ENCODE results near the gene AGBL4. TPM values are rescaled to one million over a fixed set of nuclear protein-coding genes. Genes with fewer than 3 reads are reported as not detected.
"Not testable (repeated sequence)": the region's sequence is repeated elsewhere in the genome, so short reads cannot be mapped to it uniquely, and the experiment has no call there.

The AGBL4 gene
- total RNA-seq, 1 donor from 2014 or later: not detected

DNA sequence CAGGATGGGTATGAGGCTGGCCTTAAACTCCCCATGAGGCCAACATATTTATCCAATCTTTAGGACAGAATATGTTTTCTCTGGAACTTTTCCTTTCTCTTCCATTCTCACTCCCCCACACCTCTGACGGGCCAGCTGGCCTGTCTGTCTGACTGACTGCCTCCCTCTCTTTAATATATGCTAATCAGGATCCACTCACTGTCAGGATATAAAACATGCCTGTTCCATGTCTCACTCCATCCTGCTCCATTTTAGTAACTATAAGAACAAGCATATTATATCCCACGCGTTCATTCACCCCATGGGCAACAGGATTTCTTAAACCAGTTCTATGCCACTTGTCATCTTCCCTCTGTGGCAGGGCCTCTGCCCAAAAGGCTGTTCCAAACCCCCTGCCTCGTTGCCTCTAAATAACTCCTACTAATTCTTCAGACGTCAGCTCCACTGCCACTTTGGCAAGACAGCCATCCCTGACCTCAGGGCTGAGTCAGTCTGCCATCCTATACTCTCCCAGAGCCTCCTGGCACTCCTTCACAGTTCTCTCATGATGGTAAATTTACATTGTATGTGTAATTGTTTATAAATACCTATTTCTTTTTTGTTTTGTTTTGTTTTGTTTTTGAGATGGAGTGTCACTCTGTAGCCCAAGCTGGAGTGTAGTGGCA, 1467.4 kb downstream of the AGBL4 start:
- no peak for DNase-seq (ENCODE audit: low read depth in 2 of 2)

DNA sequence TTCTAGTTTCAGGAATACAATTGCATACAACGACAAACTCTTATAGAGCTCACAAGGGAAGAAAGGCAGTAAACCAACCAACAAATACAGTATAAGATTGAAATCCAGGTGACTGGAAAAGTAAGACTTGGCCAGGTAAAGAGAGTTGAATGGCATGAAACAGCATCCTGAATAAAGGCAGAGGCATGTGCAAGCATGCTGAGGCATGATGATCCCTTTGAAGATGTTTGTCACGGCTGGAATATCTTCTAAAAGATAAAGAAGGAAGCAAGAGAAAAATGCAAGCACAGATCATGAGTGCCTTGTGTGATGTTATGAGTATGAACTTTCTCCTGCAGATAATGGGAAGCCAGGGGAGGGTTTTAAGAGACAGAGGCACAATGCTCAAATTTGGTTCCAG, 1468.5 kb downstream of the AGBL4 start:
- DNase-seq (ENCODE audit: low read depth in 2 of 2): no peak

DNA sequence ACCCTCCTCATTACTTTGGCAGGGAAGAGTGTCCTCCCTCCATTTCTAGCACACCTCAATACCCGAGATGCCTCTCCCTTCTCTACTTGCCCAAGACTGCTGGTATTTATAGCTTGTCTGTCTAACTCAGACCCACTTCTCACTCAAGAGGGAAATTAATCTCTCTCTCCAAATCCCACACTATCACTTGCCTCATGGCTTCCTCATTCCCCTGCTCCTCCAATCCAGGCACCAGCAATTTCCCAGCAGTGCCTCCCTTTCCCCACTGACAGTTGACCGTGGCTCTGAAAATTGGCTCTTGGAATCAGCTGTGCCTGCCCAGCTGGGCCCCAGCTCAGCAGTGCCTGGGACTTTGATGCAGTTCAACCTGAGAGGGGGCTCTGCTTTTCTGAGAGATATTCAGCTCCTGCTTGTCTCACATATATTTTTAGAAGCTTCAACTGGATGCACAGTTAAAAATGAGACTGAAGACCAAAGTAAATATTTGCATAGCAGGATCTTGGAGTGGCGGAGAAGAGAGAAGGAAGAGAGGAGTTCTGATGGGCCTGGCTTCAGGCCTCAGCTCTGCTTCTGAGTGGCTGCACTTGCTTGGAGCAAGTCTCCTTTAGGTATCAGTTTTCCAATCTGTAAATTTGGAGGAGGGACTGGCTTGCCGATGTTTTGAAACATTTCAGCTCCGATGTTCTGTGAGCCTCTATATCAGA, 1470.7 kb downstream of the AGBL4 start:
- no peak for DNase-seq (ENCODE audit: low read depth in 2 of 2)

DNA sequence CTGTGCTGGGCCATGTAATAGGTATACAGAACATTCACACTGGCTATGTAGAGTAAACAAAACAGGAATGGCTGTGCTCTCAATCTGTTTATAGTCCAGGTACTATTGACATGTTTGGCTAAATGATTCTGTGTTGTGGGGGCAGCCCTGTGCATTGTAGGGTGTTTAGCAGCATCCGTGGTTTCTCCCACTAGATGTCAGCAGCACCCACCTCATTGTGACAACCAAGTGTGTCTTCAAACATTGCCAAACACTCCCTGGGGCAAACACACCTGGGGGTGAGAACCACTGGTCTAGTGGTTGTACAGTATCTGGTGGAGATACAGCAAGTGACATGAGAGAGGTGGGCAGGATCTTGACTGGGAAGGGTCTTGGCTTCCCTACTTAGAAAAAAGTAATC, 1471.3 kb downstream of the AGBL4 start:
- no peak for DNase-seq (ENCODE audit: low read depth in 2 of 2)

DNA sequence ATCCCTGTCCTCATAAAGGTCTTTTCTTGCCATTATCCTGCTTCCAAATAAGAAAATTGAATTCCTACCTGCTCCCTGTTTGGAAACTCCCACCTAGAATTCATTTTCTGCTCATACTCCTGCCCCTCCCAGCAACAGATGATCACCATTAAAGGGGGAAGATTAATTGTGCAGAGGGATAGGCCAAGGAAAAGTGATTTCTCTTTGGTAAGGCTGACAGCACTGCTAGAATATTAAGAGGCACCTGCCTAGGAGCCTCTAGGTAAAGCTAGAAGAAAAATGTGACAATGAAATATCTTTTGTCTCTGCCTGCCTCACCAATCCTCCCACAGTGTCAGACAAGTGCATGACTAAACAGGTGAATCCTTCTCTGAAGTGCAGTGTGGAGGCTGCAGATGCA, 1474.8 kb downstream of the AGBL4 start:
- DNase-seq (ENCODE audit: low read depth in 2 of 2): no peak

DNA sequence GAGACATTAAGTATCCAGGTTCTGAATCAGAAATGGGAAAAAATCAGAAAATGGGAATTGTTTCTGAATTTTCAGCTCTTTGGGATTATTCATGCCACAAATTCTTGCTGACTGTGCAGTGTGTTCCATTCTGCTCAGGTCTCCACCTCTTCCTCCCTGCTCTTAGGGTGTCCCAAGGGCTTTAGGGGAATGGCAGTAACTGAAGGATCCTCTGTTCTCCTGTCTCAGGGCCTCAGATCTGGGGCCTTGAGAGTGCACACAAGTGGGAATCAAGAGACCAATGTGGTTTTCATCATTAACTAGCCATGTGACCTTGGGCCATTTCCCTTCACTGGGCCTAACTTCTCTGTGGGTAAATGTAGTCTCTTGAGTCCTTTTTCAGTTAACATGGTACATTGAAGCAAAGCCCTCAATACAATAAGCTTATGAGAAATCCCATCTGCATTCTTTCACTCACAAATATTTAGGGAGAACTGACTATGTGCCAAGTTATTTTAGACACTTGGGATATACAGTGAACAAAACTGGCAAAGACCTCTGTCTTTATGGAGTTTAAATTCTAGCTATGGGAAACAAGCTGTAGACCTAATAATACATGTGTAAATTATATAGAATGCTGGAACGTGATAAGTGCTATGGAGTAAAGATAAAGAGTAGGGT, 1476.1 kb downstream of the AGBL4 start:
- no peak for DNase-seq (ENCODE audit: low read depth in 2 of 2)

DNA sequence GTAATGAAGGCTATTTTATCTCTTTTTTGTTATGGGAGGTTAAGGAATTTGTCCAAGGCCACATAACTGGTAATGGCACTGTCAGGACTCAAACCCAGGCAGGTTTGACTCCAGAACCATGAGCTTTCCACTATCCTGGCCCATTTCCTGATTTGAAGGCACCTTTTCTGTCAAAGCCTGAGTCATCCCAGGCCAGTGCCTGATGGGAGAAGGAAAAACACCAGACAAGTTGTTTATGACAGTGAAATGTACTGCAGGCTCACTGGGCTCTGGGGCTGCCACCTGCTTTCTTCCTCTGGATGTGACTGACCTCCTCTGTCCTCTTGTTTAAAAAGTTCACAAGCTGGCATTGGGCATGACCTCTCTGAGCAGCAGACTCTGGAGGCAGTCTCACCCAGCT, 1479.9 kb downstream of the AGBL4 start:
- DNase-seq (ENCODE audit: low read depth in 2 of 2): no peak

DNA sequence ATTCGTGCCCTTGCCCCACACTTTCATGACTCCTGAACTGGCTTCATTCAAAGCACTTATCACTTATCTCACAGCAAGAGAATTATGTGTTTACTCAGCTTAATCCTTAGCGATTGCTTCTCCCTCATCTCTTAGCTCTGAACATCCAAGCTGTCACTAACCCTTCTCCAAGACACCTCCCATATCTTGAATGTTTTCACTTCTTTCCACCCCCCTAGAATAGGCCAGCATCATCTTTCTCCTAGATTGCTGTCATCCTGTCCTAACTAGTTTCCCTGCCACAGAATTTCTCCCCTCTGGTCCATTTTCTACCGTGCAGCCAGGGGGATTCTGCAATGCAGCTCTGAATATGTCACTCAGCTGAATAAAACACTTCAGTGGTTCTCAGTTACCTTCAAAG, 1483.2 kb downstream of the AGBL4 start:
- no peak for DNase-seq (ENCODE audit: low read depth in 2 of 2)

DNA sequence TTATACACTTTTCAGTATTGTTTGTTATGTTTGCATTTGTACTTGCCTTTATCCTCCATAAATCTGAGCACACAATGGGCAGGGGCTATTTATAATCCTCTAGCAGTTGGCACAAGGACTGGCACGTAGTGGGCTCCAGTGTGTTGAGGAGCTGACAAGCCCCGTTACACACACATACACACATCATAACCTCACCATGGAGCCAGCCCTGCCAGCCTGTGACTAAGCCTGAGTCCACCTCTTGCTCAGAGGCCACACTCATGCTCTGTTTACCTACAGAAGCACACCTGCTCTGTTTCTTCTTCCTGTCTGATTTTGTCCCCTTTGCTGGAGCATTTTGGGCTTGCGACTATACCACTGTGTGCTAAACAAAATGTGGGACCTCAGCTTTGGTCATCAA, 1487.3 kb downstream of the AGBL4 start:
- DNase-seq (ENCODE audit: low read depth in 2 of 2): no peak

DNA sequence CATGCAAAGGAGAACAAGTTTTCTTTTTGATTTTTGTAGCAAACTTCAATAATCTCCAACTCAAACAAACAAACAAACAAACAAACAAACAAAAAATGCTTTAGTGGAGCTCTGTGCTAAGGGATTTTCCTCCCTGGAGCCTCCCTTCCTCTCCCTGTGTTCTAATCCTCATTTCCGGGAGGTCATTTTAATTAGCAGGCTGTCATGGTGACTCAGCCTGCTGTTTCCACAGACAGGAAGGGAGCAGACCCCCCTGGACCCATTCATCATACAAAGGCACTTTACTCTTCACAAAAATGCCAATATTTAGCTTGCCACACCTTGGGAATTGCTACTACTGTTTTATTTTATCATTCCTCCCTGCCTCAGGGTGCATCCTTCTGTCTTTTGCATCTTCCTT, 1490.8 kb downstream of the AGBL4 start:
- DNase-seq (ENCODE audit: low read depth in 2 of 2): no peak

DNA sequence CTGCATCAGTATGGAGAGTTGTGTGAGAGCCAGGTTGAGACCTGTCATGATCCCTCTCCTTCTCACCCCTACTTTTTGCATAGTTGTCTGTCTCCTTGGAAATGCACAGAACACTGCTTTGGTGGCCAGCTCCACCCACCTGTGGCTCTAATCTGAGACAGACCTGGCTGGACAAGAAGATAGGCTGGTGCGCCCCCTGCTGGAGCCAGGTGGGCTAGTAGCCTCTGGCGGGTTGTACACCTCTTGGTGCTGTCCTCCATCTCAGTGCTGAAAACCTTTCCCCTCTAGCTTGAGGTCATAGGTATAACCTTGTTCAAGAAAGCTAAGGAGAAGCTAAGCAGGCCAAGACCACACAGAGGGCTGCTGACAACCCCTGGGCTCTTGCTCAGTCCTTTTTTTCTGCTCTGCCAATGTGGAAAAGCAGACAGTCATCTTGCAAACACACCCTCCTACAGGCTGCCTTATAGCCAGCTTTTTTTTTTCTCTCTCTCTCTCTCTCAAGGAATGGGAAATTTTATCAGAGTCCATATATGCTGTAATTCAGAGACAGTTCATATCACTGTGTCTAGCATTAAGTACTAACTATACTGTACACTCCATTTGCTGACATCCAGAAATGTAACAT, 1492.9 kb downstream of the AGBL4 start:
- peak; percentile 27 to 31 for DNase-seq (ENCODE audit: low read depth in 2 of 2)

DNA sequence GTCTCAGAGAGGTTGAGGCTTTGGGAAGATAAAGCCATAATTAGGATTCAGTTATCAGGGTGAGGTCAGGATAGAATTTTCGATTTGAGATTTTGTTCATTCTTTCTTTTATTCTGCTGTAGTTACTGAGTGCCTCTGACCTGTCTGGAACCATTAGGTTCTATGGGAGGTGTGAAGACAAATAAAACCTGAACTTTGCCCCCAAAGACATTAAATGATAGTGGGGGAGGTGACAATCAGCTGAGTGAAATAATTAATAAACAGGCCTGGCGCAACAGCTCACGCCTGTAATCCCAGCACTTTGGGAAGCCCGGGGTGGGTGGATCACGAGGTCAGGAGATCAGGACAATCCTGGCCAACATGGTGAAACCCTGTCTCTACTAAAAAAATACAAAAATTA, 1496.7 kb downstream of the AGBL4 start:
- no peak for DNase-seq (ENCODE audit: low read depth in 2 of 2)

DNA sequence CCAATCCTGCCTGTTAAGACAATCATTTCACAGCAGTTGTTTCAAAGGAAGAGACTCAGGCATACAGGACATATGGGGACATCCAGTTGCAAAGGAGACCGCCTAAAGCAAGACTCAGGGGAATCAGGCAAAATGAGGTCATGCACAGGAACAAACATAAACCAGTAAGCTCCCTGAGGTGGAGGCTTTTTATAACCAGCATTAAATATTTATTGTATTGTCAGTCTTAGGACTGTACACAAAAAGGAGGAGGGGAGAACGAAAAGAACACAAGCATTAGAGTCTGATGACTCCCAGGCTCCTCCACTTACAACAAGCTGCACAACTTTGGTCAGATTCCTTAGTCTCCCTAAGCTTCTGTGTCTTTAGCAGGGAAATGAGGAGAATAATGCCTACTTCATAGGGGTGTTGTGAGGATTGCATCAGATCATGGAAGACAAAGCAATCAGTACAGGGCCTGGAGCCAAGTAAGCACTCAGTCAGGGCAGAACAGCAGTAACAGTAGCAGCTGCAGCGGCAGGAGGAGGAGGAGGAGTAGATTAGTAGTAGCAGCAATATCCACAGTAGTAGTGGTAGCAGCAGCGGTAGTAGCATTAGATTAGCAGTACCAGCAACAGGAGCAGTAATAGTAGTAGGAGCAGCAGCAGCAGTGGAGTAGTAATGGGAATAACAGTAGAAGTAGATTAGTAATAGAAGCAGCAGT, 1497.6 kb downstream of the AGBL4 start:
- no peak for DNase-seq (ENCODE audit: low read depth in 2 of 2)

DNA sequence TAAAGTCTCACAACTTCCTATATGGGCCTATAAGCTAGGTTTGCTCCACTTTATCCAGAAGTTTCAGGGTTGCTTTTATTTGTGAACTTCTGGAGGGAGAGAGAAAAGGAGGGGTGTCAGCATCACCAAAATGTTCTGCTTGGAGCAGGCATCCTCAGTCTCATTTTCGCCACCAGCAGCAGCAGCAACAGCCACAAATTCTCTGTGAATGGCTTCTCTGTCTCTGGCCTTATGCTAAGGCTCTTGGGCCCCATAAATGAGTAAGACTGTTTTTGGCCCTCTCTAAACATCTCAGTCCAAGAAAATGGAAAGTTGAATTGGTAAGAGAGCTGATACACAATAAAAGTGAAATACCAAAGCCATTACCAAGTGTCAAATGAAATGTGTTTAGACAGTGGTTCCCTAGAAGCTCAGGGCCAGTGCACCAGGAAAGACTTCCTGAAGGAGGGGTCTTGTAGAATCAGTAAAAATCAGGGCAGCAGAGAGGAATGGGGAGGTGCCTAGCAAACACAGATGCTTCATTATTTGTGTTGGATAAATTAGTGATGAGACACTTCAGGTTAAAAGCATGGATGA, 1498.8 kb downstream of the AGBL4 start:
- no peak for DNase-seq (ENCODE audit: low read depth in 2 of 2)

DNA sequence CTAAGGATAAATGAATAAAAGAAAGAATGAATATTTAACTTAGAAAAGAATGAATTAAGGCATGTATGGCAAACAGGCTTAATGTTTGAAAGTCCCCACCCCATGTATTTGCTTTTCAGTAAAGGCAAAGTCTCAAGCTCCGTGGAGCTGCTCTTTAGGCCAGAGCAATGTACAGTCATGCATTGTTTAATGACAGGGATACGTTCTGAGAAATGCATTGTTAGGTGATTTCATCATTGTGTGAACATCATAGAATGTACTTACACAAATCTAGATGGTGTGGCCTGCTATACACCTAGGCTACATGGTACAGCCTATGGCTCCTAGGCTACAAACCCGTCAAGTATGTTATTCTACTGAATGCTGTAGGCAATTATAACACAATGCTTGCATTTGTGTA, 1500.2 kb downstream of the AGBL4 start:
- DNase-seq (ENCODE audit: low read depth in 2 of 2): no peak

DNA sequence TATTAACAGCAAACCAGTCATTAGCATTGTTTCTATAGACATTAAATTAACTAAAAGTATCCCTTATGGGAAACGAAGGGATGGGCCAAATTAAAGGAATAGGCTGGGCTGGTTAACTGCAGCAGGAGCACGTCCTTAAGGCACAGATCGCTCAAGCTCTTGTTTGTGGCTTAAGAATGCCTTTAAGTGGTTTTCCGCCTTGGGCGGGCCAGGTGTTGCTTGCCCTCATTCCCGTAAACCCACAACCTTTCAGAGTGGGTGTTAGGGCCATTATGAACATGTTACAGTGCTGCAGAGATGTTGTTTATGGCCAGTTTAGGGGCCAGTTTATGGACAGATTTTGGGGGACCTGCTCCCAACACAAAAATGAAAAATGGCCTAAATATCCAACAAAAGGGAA, 1503.9 kb downstream of the AGBL4 start:
- DNase-seq (ENCODE audit: low read depth in 2 of 2): not testable (repeated sequence)

DNA sequence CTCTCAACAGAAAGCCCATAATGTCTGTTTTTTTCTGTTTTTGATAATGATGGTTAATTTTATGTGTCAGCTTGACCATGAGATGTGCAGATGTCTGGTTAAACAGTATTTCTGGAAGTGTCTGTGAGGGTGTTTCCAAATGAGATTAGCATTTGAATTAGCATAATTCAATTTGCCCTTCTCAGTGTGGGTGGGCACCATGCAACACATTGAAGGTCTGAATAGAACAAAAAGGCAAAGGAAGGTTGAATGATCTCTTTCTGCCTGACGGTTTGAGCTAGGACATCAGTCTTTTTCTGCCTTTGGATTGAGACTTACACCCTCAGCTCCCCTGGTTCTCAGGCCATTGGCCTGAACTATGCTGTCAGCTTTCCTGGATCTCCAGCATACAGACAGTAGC, 1516.9 kb downstream of the AGBL4 start:
- no peak for DNase-seq (ENCODE audit: low read depth in 2 of 2)

DNA sequence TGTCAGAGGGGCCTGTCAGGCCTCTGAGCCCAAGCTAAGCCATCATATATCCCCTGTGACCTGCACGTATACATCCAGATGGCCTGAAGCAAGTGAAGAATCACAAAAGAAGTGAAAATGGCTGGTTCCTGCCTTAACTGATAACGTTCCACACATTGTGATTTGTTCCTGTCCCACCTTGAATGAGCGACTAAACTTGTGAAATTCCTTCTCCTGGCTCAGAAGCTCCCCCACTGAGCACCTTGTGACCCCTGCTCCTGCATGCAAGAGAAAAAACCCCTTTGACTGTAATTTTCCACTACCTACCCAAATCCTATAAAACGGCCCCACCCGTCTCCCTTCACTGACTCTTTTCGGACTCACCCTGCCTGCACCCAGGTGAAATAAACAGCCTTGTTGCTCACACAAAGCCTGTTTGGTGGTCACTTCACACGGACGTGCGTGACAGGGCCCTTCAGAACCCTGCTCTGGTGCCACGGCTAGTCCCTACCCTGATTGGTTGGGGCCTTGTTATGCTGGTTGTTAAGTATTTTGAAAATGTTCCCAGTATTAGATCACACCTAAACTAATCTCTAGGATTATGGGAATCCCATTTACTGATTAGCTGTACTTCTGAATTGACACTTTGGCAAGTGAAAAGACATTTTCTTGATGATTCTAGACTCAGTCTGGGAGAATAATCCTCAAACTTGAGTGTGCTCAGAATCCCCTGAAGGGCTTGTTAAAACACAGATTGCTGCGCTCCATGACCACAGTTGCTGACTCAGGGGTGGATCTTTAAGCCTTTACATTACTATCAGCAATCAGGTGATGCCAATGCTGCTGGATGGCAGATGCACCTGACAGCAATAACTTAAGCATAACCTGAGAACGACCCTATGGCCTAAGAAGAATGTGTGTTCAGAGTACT, 1523.0 kb downstream of the AGBL4 start:
- no peak for DNase-seq (ENCODE audit: low read depth in 2 of 2)

DNA sequence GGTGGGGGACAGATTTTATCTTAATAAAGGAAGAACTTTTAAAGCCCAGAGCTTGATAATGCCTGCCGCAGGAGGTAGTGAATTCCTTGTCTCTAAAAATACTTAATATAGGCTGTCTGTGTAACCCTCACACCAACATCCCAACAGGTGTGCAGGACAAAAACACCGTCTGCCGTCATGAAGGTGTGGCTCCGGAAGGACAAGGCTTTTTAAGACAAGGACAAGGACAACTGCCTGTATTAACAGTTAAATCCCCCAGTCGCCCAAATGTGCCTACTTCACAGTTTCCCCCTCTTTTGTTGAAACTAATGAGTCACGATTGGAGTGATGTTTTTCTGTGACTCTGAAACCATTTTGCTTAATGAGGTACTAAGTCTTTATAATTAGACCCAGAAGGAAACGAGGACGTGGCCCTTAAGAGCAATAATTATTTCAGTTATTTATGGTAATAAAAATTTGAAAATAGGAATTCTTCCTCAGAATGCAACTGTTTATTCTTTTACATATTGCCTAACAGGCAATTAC, 1524.5 kb downstream of the AGBL4 start:
- DNase-seq (ENCODE audit: low read depth in 2 of 2): no peak

DNA sequence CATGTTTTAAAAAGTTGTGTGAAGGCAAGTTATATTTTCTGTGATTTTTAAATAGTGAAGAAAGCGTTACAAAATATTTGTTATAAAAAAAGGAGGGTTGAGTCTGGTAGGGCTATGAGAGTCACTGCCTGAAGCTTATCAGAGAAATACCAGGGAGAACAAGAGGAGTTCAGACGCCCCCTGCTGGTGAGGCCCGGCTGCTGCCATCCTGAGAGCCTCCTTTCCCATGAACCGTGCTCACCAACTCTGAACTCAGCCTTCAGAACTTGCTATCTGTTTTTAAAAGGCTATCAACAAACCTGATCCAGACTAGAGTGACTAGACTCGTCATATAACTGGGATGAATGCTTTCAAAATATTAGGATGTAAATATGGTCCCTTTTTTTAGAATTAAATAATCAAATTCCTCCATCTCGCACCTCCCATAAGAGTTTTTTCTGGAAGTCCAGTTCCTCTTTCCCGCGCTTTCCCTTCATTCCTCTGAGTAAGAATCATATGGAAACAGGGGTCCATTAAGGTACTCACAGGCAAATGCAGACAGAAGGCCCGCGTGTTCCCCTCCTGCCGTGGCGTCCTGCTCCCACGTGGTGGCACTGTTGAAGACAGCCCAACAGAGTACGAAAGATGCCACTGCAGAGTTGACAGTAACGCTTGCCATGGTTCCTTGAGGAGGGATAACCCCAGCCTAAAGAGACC, 1525.5 kb downstream of the AGBL4 start:
- DNase-seq (ENCODE audit: low read depth in 2 of 2): peak; percentile 52 to 71

Measured in dermis microvascular lymphatic vessel endothelial cell (primary cell).